ENCODE measurements around the gene PRKCZ.

PRKCZ gene

GRCh38 chr1:2014741-2015735, 35.2 kb upstream of the PRKCZ start:
- Histone ChIP-seq H2AFZ (ENCODE audit: low read depth, low read length) (no peak overlapping the region), H3K27me3 (ENCODE audit: low read depth, low read length) (no peaks in the 10 kb centered on the region; the same call in 1 of the 2 replicates), H3K4me1 (ENCODE audit: low read length) (no peaks in the 10 kb centered on the region), H3K9me3 (ENCODE audit: insufficient read depth, low read length) (no peaks in the 10 kb centered on the region), H3K79me2 (ENCODE audit: low read length) (no peaks in the 10 kb centered on the region), H3K36me3 (replicated peaks; ENCODE audit: low read depth, low read length) (no peaks in the 10 kb centered on the region), H4K20me1 (ENCODE audit: insufficient read depth, low read length) (no peaks in the 10 kb centered on the region), H3K9ac (ENCODE audit: low read length) (no peak overlapping the region), H3K4me3 (ENCODE audit: low read length) (no peak overlapping the region), H3K27ac (ENCODE audit: low read length) (no peak overlapping the region), H3K4me2 (ENCODE audit: low read length) (no peak overlapping the region)
- TF ChIP-seq EZH2phosphoT487 (IDR thresholded peaks at IDR 0.05; ENCODE audit: low read depth), result no peak
- TF ChIP-seq CTCF (IDR thresholded peaks at IDR 0.05; ENCODE audit: low read depth, low read length), result no peak

GRCh38 chr1:2016123-2016522, 34.1 kb upstream of the PRKCZ start:
- H3K4me1 ChIP-seq (ENCODE audit: low read length), result no peaks in the 10 kb centered on the region
- no peak overlapping the region for H3K27ac ChIP-seq (ENCODE audit: low read length)
- no peaks in the 10 kb centered on the region for H3K9me3 ChIP-seq (ENCODE audit: insufficient read depth, low read length)
- no peak overlapping the region for H3K4me2 ChIP-seq (ENCODE audit: low read length)
- TF ChIP-seq CTCF (IDR thresholded peaks at IDR 0.05; ENCODE audit: low read depth, low read length), result no peak
- no peak overlapping the region for H3K4me3 ChIP-seq (ENCODE audit: low read length)
- no peaks in the 10 kb centered on the region; the same call in 1 of the 2 replicates for H3K27me3 ChIP-seq (ENCODE audit: low read depth, low read length)
- no peaks in the 10 kb centered on the region for H4K20me1 ChIP-seq (ENCODE audit: insufficient read depth, low read length)
- H3K79me2 ChIP-seq (ENCODE audit: low read length), result no peaks in the 10 kb centered on the region
- H3K36me3 ChIP-seq (replicated peaks; ENCODE audit: low read depth, low read length), result no peaks in the 10 kb centered on the region
- H2AFZ ChIP-seq (ENCODE audit: low read depth, low read length), result no peak overlapping the region
- H3K9ac ChIP-seq (ENCODE audit: low read length), result no peak overlapping the region

- Histone ChIP-seq H2AFZ (ENCODE audit: low read depth, low read length) (no peak overlapping the region), H3K27me3 (ENCODE audit: low read depth, low read length) (no peaks in the 10 kb centered on the region; the same call in 1 of the 2 replicates), H3K4me2 (ENCODE audit: low read length) (no peak overlapping the region), H3K4me1 (ENCODE audit: low read length) (no peaks in the 10 kb centered on the region), H3K4me3 (ENCODE audit: low read length) (no peak overlapping the region), H3K79me2 (ENCODE audit: low read length) (no peaks in the 10 kb centered on the region), H3K36me3 (replicated peaks; ENCODE audit: low read depth, low read length) (no peaks in the 10 kb centered on the region), H3K9me3 (ENCODE audit: insufficient read depth, low read length) (no peaks in the 10 kb centered on the region), H3K27ac (ENCODE audit: low read length) (no peak overlapping the region), H4K20me1 (ENCODE audit: insufficient read depth, low read length) (no peaks in the 10 kb centered on the region), H3K9ac (ENCODE audit: low read length) (no peak overlapping the region)
- TF ChIP-seq EZH2phosphoT487 (IDR thresholded peaks at IDR 0.05; ENCODE audit: low read depth) (no peak), CTCF (IDR thresholded peaks at IDR 0.05; ENCODE audit: low read depth, low read length) (no peak)
These were observed 31.7 kb upstream of the PRKCZ start for GRCh38 chr1:2018217-2019171.

- H3K36me3 ChIP-seq (replicated peaks; ENCODE audit: low read depth, low read length), result no peaks in the 10 kb centered on the region
- H3K4me3 ChIP-seq (ENCODE audit: low read length), result no peak within 1 kb of the TSS
- no peak for TF ChIP-seq CTCF (IDR thresholded peaks at IDR 0.05; ENCODE audit: low read depth, low read length)
- no peak for TF ChIP-seq EZH2phosphoT487 (IDR thresholded peaks at IDR 0.05; ENCODE audit: low read depth)
- H3K27ac ChIP-seq (ENCODE audit: low read length), result no peak within 1 kb of the TSS
- H4K20me1 ChIP-seq (ENCODE audit: insufficient read depth, low read length), result no peaks in the 10 kb centered on the region
- H3K79me2 ChIP-seq (ENCODE audit: low read length), result no peaks in the 10 kb centered on the region
- H3K9ac ChIP-seq (ENCODE audit: low read length), result no peak within 1 kb of the TSS
- H3K27me3 ChIP-seq (ENCODE audit: low read depth, low read length), result no peaks in the 10 kb centered on the region; the same call in 1 of the 2 replicates
- H2AFZ ChIP-seq (ENCODE audit: low read depth, low read length), result no peak within 1 kb of the TSS
- no peaks in the 10 kb centered on the region for H3K9me3 ChIP-seq (ENCODE audit: insufficient read depth, low read length)
- no peak within 1 kb of the TSS for H3K4me2 ChIP-seq (ENCODE audit: low read length)
- no peaks in the 10 kb centered on the region for H3K4me1 ChIP-seq (ENCODE audit: low read length)
These were observed 31.1 kb upstream of the PRKCZ start, which contains the start of gene GABRD for GRCh38 chr1:2019172-2019543. TSS of gene GABRD (plus strand) at chr1:2019345. CDS start at chr1:2019424, 79 bp downstream.

Measured in OCI-LY3 (cell line).